Gastroesophageal sphincter (tissue), 4 donors: ENCODE measurements around the gene TRIO. TPM values are rescaled to one million over a fixed set of nuclear protein-coding genes. Genes with fewer than 3 reads are reported as not detected.

ENCODE experiments used
- ATAC-seq: fragments of 150-250 bp; one replicate; pipeline ENCODE4 v1.9.1; 2016; ENCODE audit warnings: mild to moderate bottlenecking, moderate library complexity
- H3K27ac ChIP-seq, 4 donors: fragments of 200-600 bp; sonication (generic) in 3 of 4; 1 replicate in 3 of 4; 2 replicates in 1 of 4; pipeline ENCODE4 v1.5.1; 2016 to 2019
- H3K27me3 ChIP-seq: fragments of 200-600 bp; sonication (generic); one replicate; pipeline ENCODE4 v1.5.1; 2019
- H3K36me3 ChIP-seq, 2 donors: fragments of 200-600 bp; sonication (generic); one replicate each; pipeline ENCODE4 v1.5.1; 2019; ENCODE audit warnings: control low read depth in 1 of 2
- H3K4me1 ChIP-seq, 3 donors: fragments of 200-600 bp; sonication (generic); 1 replicate in 2 of 3; 2 replicates in 1 of 3; pipeline ENCODE4 v1.5.1; 2016 to 2019; ENCODE audit warnings: control low read depth in 2 of 3
- H3K4me3 ChIP-seq, 2 donors: fragments of 200-600 bp; sonication (generic); one replicate each; pipeline ENCODE4 v1.5.1; 2019; ENCODE audit warnings: mild to moderate bottlenecking in 1 of 2, moderate library complexity in 1 of 2
- H3K9me3 ChIP-seq, 3 donors: fragments of 200-600 bp; sonication (generic); one replicate each; pipeline ENCODE4 v1.5.1; 2017 to 2019; ENCODE audit warnings: control low read depth in 2 of 3
- EP300 ChIP-seq: sonication (generic); formaldehyde crosslinking; IDR thresholded peaks from one replicate; pipeline ENCODE4 v1.6.1; 2017; ENCODE audit warnings: antibody characterized with exemption, mild to moderate bottlenecking
- POLR2A ChIP-seq, 2 donors: fragments of 450-650 bp; IDR thresholded peaks; one replicate each; pipeline ENCODE4 v1.6.1; 2017; ENCODE audit warnings: antibody characterized with exemption in 2 of 2, mild to moderate bottlenecking in 2 of 2, moderate library complexity in 1 of 2
- POLR2AphosphoS5 ChIP-seq: sonication (generic); formaldehyde crosslinking; IDR thresholded peaks from one replicate; pipeline ENCODE4 v1.6.1; 2017; ENCODE audit warnings: antibody characterized with exemption
- WGBS, 2 donors: methylation state at CpG; one replicate each; pipeline ENCODE4 v1.1.5; 2018; ENCODE audit warnings: low coverage in 1 of 2; 5-methylcytosine and 5-hydroxymethylcytosine counted together
- total RNA-seq, 4 donors: library from RNA; depleted of rRNA; stranded (reverse); fragments of >200 nt; gene quantifications; one replicate each; pipeline ENCODE4 v1.1.0, GENCODE V29; 2016
- TF ChIP-seq, protein P1 (sequence below), 4 experiments: fragments of 200-600 bp in 2 of 4; fragments of 450-650 bp in 2 of 4; sonication (generic) in 1 of 4; IDR thresholded peaks; one replicate each; pipeline ENCODE4 v1.5.1; 2017 to 2019; ENCODE audit warnings: antibody characterized with exemption in 4 of 4, mild to moderate bottlenecking in 2 of 4, moderate library complexity in 2 of 4

The TRIO gene
- total RNA-seq, 4 donors from 2014 or later: 69.2 to 257 (median 172) TPM

DNA sequence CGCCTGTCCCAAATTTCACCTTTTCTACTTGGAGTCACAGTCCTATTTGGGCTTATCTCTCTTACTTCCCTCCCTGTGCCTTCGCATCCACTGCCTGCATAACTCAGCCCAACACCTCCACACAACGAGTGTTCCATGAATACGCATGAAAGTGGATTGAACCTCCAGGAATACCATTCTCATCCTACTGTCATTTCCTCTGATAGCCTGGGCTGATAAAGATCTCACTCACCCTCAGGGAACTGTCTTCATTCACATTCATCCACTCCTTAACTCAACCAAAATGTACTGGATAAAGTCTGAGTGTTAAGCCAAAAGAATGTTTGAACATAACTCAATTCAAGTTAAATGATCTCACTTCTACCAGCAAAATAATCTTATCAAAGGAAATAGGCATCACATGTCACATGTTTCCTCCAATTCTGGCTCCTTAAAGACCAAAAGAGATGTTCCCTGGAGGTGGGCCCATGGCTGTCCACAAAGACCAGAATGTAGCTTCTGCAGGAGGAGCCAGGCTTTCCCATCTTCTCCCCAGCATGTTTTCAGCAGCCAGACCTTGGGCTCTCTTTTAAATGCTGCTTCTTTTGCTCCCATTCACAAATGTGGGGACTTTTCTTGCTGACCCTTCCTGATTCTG, 28.4 kb upstream of the TRIO start:
- H3K27ac ChIP-seq: no peak overlapping the region

DNA sequence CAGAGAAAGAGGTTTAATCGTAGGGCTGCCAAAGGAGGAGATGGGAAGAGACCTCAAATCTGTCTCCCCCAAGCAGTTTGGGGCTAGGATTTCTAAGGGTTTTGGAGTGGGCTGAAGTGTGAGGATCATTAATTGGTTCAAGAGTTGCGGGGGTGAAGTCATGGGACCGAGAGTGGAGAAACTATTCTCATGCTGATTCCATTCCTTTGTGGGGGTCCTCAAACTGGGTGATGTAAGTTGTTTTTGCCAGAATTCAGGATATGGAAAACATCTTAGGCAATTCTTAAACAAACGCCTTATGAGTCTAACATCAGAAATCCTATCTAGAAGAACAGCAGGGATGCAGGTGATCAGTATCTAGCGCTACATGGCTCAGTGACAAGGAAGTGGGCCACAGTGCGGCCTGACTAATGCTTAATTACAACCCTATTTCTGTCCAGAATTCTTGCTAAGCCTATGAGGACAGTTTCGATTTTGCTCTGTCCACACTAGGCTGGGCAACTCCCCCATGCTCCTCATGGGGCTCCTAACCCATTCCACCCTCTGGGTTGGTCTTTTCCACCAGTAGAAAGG, 27.7 kb upstream of the TRIO start:
- TF ChIP-seq POLR2A (IDR thresholded peaks at IDR 0.05) (no peak), POLR2AphosphoS5 (no peak), EP300 (no peak)
- TF ChIP-seq, protein P1, sequence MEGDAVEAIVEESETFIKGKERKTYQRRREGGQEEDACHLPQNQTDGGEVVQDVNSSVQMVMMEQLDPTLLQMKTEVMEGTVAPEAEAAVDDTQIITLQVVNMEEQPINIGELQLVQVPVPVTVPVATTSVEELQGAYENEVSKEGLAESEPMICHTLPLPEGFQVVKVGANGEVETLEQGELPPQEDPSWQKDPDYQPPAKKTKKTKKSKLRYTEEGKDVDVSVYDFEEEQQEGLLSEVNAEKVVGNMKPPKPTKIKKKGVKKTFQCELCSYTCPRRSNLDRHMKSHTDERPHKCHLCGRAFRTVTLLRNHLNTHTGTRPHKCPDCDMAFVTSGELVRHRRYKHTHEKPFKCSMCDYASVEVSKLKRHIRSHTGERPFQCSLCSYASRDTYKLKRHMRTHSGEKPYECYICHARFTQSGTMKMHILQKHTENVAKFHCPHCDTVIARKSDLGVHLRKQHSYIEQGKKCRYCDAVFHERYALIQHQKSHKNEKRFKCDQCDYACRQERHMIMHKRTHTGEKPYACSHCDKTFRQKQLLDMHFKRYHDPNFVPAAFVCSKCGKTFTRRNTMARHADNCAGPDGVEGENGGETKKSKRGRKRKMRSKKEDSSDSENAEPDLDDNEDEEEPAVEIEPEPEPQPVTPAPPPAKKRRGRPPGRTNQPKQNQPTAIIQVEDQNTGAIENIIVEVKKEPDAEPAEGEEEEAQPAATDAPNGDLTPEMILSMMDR (IDR thresholded peaks at IDR 0.05): no peak
- H3K4me1 ChIP-seq: peaks cover 0 to 13% (median 0%) of the 10 kb centered on the region in 3 donors
- 97 to 100% methylated on average over 4 to 6 of the region's 7 CpGs for WGBS, 2 donors
- no peaks in the 10 kb centered on the region for H3K27me3 ChIP-seq
- ATAC-seq: no peak
- no peak overlapping the region for H3K4me3 ChIP-seq
- H3K36me3 ChIP-seq: no peaks in the 10 kb centered on the region
- H3K9me3 ChIP-seq: no peaks in the 10 kb centered on the region
- H3K27ac ChIP-seq: no peak overlapping the region

More for the DNA sequence above, 28.4 kb upstream of the TRIO start:
- TF ChIP-seq EP300 (no peak), POLR2AphosphoS5 (no peak), POLR2A (IDR thresholded peaks at IDR 0.05) (no peak)
- TF ChIP-seq, protein P1 (IDR thresholded peaks at IDR 0.05): no peak
- H3K9me3 ChIP-seq: no peaks in the 10 kb centered on the region
- H3K4me3 ChIP-seq: no peak overlapping the region
- H3K36me3 ChIP-seq: no peaks in the 10 kb centered on the region
- no peak for ATAC-seq
- H3K4me1 ChIP-seq: peaks cover 0 to 13% (median 0%) of the 10 kb centered on the region in 3 donors
- WGBS, 2 donors: 97 to 100% methylated on average over 3 to 4 of the region's 4 CpGs
- no peaks in the 10 kb centered on the region for H3K27me3 ChIP-seq

DNA sequence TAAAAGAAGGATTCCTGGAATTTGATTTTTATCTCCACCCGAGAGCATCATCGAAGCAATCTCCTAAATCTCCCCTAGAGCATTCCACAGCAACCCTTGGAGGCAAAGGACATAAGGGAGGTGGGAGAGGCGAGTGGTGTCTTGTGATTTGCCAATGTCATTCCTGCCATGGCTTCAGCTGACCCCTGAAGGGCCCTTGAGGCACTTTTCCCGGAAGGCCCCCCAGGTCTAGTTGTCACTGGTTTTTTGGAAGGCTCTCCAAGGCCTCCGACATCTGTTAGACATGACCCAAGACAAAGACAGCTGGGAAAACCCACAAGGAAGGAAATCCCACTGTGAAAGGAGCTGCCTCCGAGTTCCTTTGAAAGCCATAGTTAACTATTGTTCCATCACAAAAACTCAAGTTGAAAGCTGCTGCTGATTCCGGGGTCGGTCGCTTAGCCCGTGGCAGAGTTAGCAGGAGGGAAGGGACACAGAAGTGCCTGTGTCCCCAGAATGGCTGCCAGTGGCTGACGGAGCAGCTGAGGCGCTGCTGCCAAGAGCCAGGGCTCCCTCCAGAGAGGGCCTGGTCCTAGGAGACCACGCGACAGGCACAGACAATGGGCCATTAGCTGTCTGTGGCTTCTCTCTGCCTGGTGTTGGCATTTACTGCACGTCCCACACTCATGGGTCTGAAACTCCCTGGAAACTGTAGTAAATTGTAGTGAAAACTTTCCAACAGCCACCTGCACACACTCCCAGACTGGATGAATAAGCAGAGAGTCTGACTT, 24.4 kb upstream of the TRIO start:
- H3K4me1 ChIP-seq: peaks cover 0 to 12% (median 0%) of the 10 kb centered on the region in 3 donors
- peak overlapping the region in 1 of 4 donors; percentile 7 for H3K27ac ChIP-seq
- H3K4me3 ChIP-seq: no peak overlapping the region
- no peaks in the 10 kb centered on the region for H3K27me3 ChIP-seq
- no peaks in the 10 kb centered on the region for H3K36me3 ChIP-seq
- 67 to 80% methylated on average over 2 to 6 of the region's 15 CpGs for WGBS, 2 donors
- no peaks in the 10 kb centered on the region for H3K9me3 ChIP-seq
- ATAC-seq: no peak
- TF ChIP-seq POLR2AphosphoS5 (no peak), EP300 (no peak), POLR2A (IDR thresholded peaks at IDR 0.05) (no peak)
- TF ChIP-seq, protein P1 (IDR thresholded peaks at IDR 0.05): no peak

DNA sequence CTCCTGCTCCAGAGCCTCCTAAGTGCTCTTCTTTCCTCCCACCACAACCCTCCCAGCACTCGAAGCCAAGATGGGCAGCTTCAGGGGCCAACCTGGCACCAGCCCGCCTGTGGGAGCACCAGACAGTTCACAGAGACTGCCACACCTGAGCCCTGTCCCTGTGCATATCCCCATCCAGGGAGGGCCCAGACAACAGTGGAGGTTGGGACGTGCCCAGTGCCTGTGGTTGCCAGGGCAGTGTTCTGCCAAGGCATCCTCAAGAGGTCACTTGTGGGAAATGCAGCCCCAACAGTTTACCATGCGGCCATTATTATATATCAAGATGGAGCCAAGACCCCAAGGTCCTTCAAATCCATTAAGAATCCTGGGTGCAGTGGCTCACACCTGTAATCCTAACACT, 23.0 kb upstream of the TRIO start:
- no peaks in the 10 kb centered on the region for H3K27me3 ChIP-seq
- H3K4me1 ChIP-seq: peaks cover 0 to 6% (median 0%) of the 10 kb centered on the region in 3 donors
- 100% methylated on average over 1 of the region's 4 CpGs; no CpG with 5 or more reads in 1 of the 2 donors for WGBS, 2 donors
- no peaks in the 10 kb centered on the region for H3K9me3 ChIP-seq
- no peak overlapping the region for H3K4me3 ChIP-seq
- no peak overlapping the region for H3K27ac ChIP-seq
- H3K36me3 ChIP-seq: no peaks in the 10 kb centered on the region
- TF ChIP-seq, protein P1 (IDR thresholded peaks at IDR 0.05): no peak
- TF ChIP-seq POLR2A (IDR thresholded peaks at IDR 0.05): no peak
- TF ChIP-seq EP300: no peak
- no peak for TF ChIP-seq POLR2AphosphoS5
- no peak for ATAC-seq
